Ovary (tissue), 3 donors: ENCODE results near the gene NECTIN2.

Experiments used
- CTCF ChIP-seq, 3 donors: fragments of 450-650 bp in 2 of 3; fragments of 200-600 bp in 1 of 3; IDR thresholded peaks; one replicate each; pipeline versions ENCODE4 v1.5.1 to v1.8.0; 2016 to 2022; ENCODE audit warnings: antibody characterized with exemption in 3 of 3, mild to moderate bottlenecking in 1 of 3
- EP300 ChIP-seq: sonication (generic); formaldehyde crosslinking; IDR thresholded peaks from one replicate; pipeline ENCODE4 v1.6.1; 2017; ENCODE audit warnings: antibody characterized with exemption
- POLR2A ChIP-seq: fragments of 450-650 bp; IDR thresholded peaks from one replicate; pipeline ENCODE4 v1.6.1; 2017; ENCODE audit warnings: antibody characterized with exemption, mild to moderate bottlenecking, moderate library complexity
- donor health status: DM: no; HTN: no; CAD: no.

- no peak for TF ChIP-seq CTCF (IDR thresholded peaks at IDR 0.05)
- no peak for TF ChIP-seq EP300
- no peak for TF ChIP-seq POLR2A
Measured at GRCh38 chr19:44930088-44930487, 84.0 kb downstream of the NECTIN2 start.
